ENCODE results near the gene TAGAP. TPM values are rescaled to one million over a fixed set of nuclear protein-coding genes. Genes with fewer than 3 reads are reported as not detected.

TAGAP gene, protein sequence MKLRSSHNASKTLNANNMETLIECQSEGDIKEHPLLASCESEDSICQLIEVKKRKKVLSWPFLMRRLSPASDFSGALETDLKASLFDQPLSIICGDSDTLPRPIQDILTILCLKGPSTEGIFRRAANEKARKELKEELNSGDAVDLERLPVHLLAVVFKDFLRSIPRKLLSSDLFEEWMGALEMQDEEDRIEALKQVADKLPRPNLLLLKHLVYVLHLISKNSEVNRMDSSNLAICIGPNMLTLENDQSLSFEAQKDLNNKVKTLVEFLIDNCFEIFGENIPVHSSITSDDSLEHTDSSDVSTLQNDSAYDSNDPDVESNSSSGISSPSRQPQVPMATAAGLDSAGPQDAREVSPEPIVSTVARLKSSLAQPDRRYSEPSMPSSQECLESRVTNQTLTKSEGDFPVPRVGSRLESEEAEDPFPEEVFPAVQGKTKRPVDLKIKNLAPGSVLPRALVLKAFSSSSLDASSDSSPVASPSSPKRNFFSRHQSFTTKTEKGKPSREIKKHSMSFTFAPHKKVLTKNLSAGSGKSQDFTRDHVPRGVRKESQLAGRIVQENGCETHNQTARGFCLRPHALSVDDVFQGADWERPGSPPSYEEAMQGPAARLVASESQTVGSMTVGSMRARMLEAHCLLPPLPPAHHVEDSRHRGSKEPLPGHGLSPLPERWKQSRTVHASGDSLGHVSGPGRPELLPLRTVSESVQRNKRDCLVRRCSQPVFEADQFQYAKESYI
- 10 to 100 TPM; 64.5 to 67.0 TPM for total RNA-seq

DNA sequence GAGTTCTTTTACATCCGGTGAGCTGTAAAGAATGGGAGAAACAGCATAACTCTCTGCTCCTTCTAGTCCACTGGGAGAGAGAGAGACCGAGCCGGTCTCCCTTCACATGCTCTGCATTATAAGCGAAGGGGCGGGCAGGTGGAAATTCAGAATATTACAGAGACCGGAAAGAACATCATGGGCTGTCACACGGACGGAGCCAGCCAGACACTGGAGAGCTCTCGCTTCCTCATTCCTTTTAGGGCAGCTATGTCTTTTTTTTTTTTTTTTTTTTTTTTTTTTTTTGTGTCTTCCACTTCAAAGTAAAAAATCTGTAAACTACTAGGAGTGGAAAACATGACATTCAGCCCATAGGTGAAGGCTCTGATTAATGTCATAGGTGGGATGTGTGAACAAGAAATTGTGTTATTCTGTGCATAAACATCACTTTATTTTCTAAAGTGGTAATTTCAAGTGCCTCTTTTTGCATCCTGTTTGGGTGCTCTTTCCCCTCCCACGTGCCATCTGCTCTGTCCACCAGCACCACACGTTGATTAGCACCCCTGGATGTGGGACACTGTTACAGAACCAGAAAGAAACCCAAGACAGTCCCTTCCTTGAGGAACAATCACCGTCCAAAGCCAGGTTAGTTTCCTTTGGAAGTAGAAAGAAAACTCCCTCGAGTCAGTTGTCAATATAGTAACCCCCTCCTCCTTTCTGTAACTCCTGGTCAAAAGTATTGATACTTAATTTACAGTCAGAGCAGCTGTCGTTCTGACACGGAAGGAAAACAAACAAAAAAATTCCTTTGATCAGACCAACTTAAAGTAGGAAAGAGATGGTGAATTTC, at the start of gene TAGAP:
Gene TAGAP (minus strand): TSS at position 93 of the 829 bp plus-strand sequence. CDS start 845 bp downstream, outside the sequence.
- H3K9me3 Mint-ChIP-seq (ENCODE audit: insufficient read depth), result no peaks in the 10 kb centered on the region
- DNase-seq (peak; percentile 94), ATAC-seq (peak; percentile 86)
- ChIA-PET CTCF (interaction anchor here (0.8 to 11.5 kb wide), 11 partner anchors 9 to 89 kb away, joined by 3 to 426 read pairs (median 29); no protein-coding TSS in a partner anchor), POLR2A (interaction anchor here (0.5 to 10.0 kb wide), 19 partner anchors 12 to 400 kb away, joined by 3 to 361 read pairs (median 7); partner anchors contain the start of genes DYNLT1 and RSPH3)
- peak within 1 kb of the TSS; percentile 100 for H3K4me3 Mint-ChIP-seq
- H3K27me3 Mint-ChIP-seq (ENCODE audit: low read depth), result no peaks in the 10 kb centered on the region
- H3K4me1 Mint-ChIP-seq (ENCODE audit: low read depth), result peaks cover 60% of the 10 kb centered on the region
- H3K36me3 Mint-ChIP-seq (ENCODE audit: low read depth), result peaks cover 47% of the 10 kb centered on the region
- peak within 1 kb of the TSS; percentile 99 for H3K27ac Mint-ChIP-seq

DNA sequence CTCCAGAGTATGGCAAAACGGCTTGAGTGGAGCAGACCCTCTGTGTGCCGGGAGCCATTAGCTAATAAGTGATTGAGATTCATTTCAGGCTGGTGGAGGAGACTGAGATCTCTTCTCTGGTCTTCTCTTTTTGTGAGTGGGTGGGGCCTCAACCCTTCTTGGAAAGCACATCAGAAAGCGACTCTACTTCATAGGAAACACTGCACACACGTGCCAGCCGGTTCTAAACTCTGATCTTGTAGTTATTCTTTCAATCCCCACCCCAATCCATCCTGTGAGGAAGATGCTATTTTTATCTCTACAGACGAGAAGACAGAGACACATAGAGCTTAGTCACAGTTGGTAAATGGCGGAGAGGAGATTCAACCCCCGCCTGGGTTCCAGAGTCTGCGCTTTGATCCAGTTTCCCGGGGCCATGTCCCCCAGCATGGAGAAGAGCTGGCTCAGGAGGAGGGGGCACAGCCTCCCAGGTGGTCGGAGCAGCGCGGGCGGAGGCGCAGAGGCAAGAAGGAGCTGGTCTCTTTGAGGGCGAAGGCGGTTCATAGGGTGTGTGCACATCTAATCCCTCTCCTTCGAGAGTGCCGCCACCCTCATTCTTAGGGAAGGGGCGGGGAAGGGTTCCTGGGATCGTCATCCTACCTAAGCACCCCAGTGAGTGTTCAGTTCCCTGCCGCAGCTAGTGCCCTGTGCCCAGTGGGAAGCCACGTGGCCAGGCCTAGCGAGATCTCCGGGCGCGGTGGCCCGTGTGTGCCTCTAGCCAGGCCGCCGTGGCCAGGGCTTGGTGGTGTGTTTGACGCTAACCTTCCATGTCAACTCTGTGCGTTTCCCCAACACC, 49.0 kb upstream of the TAGAP start:
- no peaks in the 10 kb centered on the region for H3K36me3 Mint-ChIP-seq (ENCODE audit: low read depth)
- H3K27me3 Mint-ChIP-seq (ENCODE audit: low read depth), result no peaks in the 10 kb centered on the region
- ChIA-PET CTCF (interaction anchor here (0.6 to 18.9 kb wide), 16 partner anchors 10 to 81 kb away, joined by 3 to 522 read pairs (median 8); partner anchors contain the start of gene TAGAP), POLR2A (interaction anchor here (1.0 to 19.7 kb wide), 9 partner anchors 10 to 224 kb away, joined by 3 to 361 read pairs (median 8); partner anchors contain the start of gene TAGAP)
- DNase-seq, result peak; percentile 27
- no peaks in the 10 kb centered on the region for H3K9me3 Mint-ChIP-seq (ENCODE audit: insufficient read depth)
- no peak for ATAC-seq
- H3K4me3 Mint-ChIP-seq, result peak overlapping the region; percentile 35
- peak overlapping the region; percentile 85 for H3K27ac Mint-ChIP-seq
- peaks cover 65% of the 10 kb centered on the region for H3K4me1 Mint-ChIP-seq (ENCODE audit: low read depth)

DNA sequence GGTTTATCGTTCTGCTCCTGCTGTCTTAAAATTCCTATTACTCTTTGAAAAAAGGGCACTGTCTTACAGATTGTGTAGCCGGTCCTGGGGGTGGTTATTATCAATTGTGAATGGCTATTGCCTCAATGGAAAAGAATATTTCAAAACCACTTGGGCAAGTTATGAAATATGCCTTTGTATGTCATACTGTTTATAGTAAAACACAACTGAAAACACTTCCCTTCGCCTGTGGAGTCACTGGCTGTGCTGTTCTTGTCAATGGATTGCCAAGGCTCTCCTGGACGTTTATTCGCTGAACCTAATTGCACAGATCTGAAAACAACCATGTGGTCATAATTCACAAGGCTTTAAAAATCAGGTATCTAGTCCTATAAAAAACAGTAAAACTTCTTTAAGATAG, 47.8 kb upstream of the TAGAP start:
- Mint-ChIP-seq H3K4me3 (no peak overlapping the region), H3K4me1 (ENCODE audit: low read depth) (peaks cover 54% of the 10 kb centered on the region), H3K27me3 (ENCODE audit: low read depth) (no peaks in the 10 kb centered on the region), H3K36me3 (ENCODE audit: low read depth) (no peaks in the 10 kb centered on the region), H3K9me3 (ENCODE audit: insufficient read depth) (no peaks in the 10 kb centered on the region), H3K27ac (no peak overlapping the region)
- ATAC-seq, result no peak
- ChIA-PET POLR2A (interaction anchor here (1.5 to 19.7 kb wide), 4 partner anchors 9 to 52 kb away, joined by 8 to 361 read pairs (median 35); partner anchors contain the start of gene TAGAP), CTCF (interaction anchor here (0.9 to 18.9 kb wide), 7 partner anchors 11 to 80 kb away, joined by 3 to 522 read pairs (median 13); no protein-coding TSS in a partner anchor)
- peak; percentile 18 for DNase-seq

DNA sequence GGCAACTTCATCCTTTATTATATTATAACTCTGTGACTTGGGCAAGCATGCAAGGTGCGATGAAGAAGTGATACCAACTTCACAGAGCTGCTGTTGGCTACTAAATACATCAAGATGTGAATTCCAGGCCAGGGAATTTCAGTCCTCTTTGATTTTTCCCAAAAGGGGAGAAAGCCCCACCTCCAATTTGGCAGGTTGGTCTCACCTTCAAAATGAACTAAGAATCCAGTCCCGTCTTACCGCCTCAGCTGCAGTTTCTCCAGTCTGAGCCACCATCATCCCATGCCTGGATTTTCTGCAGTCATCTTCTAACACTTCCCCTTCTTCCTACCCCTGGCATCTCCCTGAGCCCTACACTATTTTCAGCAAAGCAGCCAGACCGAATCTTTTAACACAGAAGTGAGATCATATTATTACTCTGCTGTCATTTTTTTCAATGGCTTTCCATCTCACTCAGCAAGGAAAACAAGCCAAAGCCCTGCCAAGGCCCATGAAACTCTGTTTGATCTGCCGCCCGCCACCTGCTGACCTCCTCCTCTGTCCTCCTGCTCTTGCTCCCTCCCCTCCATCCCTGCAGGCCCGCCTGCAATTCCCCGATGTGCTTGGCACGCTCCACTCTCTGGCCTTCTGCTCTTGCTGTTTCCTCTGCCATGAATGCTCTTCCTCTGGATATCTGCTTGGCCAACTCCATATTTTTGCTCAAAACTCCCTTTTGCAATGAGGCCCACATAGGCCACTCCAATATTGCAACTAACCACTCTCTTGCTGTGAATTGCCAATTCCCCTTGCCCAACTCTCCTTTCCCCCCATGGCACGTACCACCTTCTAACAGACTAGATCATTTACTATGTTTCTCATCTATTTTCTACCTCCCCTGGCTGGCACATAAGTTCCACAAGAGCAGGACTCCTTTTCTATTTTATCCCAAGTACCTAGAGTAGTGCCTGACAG, 46.0 kb upstream of the TAGAP start:
- Mint-ChIP-seq H3K27ac (no peak overlapping the region), H3K4me1 (ENCODE audit: low read depth) (peaks cover 43% of the 10 kb centered on the region), H3K27me3 (ENCODE audit: low read depth) (no peaks in the 10 kb centered on the region)

DNA sequence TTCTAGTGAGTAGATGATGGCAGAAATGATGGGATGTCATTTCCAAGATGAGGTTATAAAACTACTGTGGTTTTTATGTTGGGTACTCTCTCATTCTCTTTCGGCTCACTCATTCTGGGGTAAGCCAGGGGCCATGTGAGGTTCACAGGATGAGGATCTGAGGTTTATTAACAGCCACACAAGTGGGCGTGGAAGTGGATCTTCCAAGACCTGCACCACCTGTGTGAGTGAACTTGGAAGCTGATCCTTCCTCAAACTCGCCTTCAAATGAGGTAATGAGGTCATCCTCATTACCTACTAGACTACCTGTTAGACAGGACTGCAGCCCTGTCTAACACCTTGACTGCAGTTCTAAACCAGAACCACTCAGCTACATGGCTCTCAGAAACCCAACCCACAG, 45.1 kb upstream of the TAGAP start:
- peaks cover 3% of the 10 kb centered on the region for H3K36me3 Mint-ChIP-seq (ENCODE audit: low read depth)
- no peaks in the 10 kb centered on the region for H3K27me3 Mint-ChIP-seq (ENCODE audit: low read depth)
- H3K4me1 Mint-ChIP-seq (ENCODE audit: low read depth), result peaks cover 41% of the 10 kb centered on the region
- no peak overlapping the region for H3K4me3 Mint-ChIP-seq
- H3K9me3 Mint-ChIP-seq (ENCODE audit: insufficient read depth), result no peaks in the 10 kb centered on the region
- ChIA-PET POLR2A (interaction anchor here (0.6 to 3.1 kb wide), 2 partner anchors 18 to 46 kb away, joined by 3 to 16 read pairs; partner anchors contain the start of gene TAGAP), CTCF (interaction anchor here (1.5 to 2.7 kb wide), 5 partner anchors 10 to 44 kb away, joined by 3 to 11 read pairs (median 4); no protein-coding TSS in a partner anchor)
- H3K27ac Mint-ChIP-seq, result no peak overlapping the region
- no peak for ATAC-seq
- DNase-seq, result peak; percentile 21

More for the DNA sequence above, 46.0 kb upstream of the TAGAP start:
- no peak overlapping the region for H3K4me3 Mint-ChIP-seq
- DNase-seq (peak; percentile 17), ATAC-seq (no peak)
- POLR2A ChIA-PET, result interaction anchor here (0.6 to 3.1 kb wide), 2 partner anchors 19 to 47 kb away, joined by 3 to 16 read pairs; partner anchors contain the start of gene TAGAP
- H3K36me3 Mint-ChIP-seq (ENCODE audit: low read depth), result no peaks in the 10 kb centered on the region
- CTCF ChIA-PET, result interaction anchor here (1.5 kb wide), 1 partner anchor 13 kb away, joined by 3 read pairs; no protein-coding TSS in a partner anchor
- no peaks in the 10 kb centered on the region for H3K9me3 Mint-ChIP-seq (ENCODE audit: insufficient read depth)

DNA sequence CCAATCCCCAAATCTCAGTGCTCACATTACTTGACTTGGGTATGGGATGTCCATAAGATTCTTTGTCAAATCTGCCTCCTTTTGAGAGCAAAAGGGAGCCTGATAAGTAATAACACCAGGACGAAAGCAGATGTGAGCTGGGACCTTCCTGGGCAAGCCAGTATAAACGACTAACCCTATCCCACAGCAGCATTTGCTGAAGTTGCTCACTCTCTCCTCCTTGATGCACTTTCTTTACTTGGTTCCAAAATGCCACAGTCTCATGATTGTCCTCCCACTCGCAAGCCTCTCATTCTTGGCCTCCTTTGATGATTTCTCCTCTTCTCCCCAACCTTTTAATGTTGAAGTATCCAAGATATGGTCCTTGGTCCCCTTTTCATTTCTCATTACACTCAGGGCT, 44.7 kb upstream of the TAGAP start:
- ATAC-seq, result no peak
- H3K4me1 Mint-ChIP-seq (ENCODE audit: low read depth), result peaks cover 36% of the 10 kb centered on the region
- POLR2A ChIA-PET, result interaction anchor here (3.1 kb wide), 1 partner anchor 45 kb away, joined by 16 read pairs; the partner anchor contains the start of gene TAGAP
- no peak overlapping the region for H3K4me3 Mint-ChIP-seq
- no peaks in the 10 kb centered on the region for H3K9me3 Mint-ChIP-seq (ENCODE audit: insufficient read depth)
- H3K36me3 Mint-ChIP-seq (ENCODE audit: low read depth), result peaks cover 3% of the 10 kb centered on the region
- CTCF ChIA-PET, result interaction anchor here (0.8 to 2.7 kb wide), 8 partner anchors 9 to 46 kb away, joined by 3 to 11 read pairs (median 4); partner anchors contain the start of gene TAGAP
- DNase-seq, result peak; percentile 19
- no peak overlapping the region for H3K27ac Mint-ChIP-seq
- H3K27me3 Mint-ChIP-seq (ENCODE audit: low read depth), result no peaks in the 10 kb centered on the region

DNA sequence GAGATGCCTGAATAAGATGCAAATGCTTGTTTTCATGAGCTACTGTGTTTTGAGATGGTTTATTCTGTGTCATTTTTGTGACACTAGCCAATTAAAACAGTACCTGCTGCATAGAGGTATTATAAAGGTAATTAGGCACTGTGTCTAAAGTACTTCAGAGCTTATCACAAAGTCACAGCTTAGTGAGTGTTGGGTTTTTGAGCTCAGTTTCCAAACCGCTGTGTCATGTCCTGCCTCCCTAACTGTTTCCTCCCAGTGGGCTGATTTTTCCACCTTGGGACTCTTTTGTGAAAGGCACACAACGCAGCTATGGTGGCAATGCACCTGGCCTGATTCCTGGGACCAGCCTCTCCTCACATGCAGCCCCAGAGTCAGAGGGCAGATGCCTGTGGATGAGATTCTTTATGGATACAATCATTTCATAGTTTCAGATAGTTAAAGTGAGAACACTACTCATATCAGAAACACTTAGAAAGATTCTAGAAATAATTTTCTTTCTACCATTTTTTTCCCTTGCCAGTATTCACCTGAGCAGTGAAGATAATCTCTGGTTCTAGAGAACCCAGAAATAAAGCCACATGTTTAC, 41.3 kb upstream of the TAGAP start:
- H3K4me1 Mint-ChIP-seq (ENCODE audit: low read depth), result peaks cover 22% of the 10 kb centered on the region
- ATAC-seq (no peak), DNase-seq (peak; percentile 21)
- CTCF ChIA-PET, result interaction anchor here (0.8 to 1.2 kb wide), 3 partner anchors 9 to 18 kb away, joined by 3 to 4 read pairs (median 4); no protein-coding TSS in a partner anchor
- H3K36me3 Mint-ChIP-seq (ENCODE audit: low read depth), result peaks cover 3% of the 10 kb centered on the region
- no peak overlapping the region for H3K27ac Mint-ChIP-seq
- no peaks in the 10 kb centered on the region for H3K9me3 Mint-ChIP-seq (ENCODE audit: insufficient read depth)
- H3K27me3 Mint-ChIP-seq (ENCODE audit: low read depth), result no peaks in the 10 kb centered on the region
- POLR2A ChIA-PET, result interaction anchor here (1.0 to 1.5 kb wide), 2 partner anchors 23 to 43 kb away, joined by 3 to 6 read pairs; no protein-coding TSS in a partner anchor
- no peak overlapping the region for H3K4me3 Mint-ChIP-seq

DNA sequence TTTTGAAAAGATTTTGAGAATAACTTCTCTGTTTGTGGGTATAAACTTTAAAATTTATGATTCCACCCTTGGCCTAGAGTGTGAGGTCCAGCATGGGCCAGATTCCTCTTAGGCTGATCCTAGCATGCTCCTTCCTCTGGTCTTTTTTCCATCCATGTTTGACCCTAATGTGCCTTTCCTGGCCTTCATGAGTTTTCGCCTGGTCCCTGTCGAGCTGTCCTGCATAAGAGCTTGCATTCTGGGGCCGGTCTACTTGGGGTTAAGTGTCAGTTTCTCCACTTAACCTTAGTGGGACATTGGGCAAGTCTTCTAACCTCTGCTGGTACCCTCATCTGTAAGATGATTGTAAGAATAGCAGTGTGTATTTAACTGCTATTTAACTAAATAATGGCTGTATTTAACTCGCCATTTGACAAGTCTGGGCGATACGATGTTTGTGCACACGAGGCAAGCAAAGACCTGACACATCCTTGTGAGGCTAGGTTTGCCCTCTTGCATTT, 40.7 kb upstream of the TAGAP start:
- ChIA-PET CTCF (interaction anchor here (1.1 to 1.2 kb wide), 2 partner anchors 11 to 19 kb away, joined by 3 to 4 read pairs; no protein-coding TSS in a partner anchor), POLR2A (interaction anchor here (1.0 to 1.5 kb wide), 2 partner anchors 23 to 42 kb away, joined by 3 to 6 read pairs; no protein-coding TSS in a partner anchor)
- H3K4me1 Mint-ChIP-seq (ENCODE audit: low read depth), result peaks cover 24% of the 10 kb centered on the region
- ATAC-seq (no peak), DNase-seq (no peak)
- no peaks in the 10 kb centered on the region for H3K27me3 Mint-ChIP-seq (ENCODE audit: low read depth)
- peaks cover 3% of the 10 kb centered on the region for H3K36me3 Mint-ChIP-seq (ENCODE audit: low read depth)
- no peak overlapping the region for H3K27ac Mint-ChIP-seq
- no peaks in the 10 kb centered on the region for H3K9me3 Mint-ChIP-seq (ENCODE audit: insufficient read depth)
- H3K4me3 Mint-ChIP-seq, result no peak overlapping the region
